Nephron (organoid): Measurements from ENCODE around the gene PACS1.
A peak's percentile ranks its signal among the peaks of the same experiment; 100 is the strongest.

Source experiments
- H3K27ac Mint-ChIP-seq, 3 experiments: 2 replicates each; pipeline ENCODE4 v1.8.0; 2020; ENCODE audit warnings: mixed read lengths in 3 of 3, mild to moderate bottlenecking in 2 of 3, moderate library complexity in 1 of 3
- H3K27me3 Mint-ChIP-seq: 2 replicates; pipeline ENCODE4 v1.8.0; 2021; ENCODE audit warnings: low read depth, mild to moderate bottlenecking, moderate library complexity, mixed read lengths
- H3K36me3 Mint-ChIP-seq: 2 replicates; pipeline ENCODE4 v1.8.0; 2020; ENCODE audit warnings: low read depth, mixed read lengths
- H3K4me1 Mint-ChIP-seq: 2 replicates; pipeline ENCODE4 v1.8.0; 2020; ENCODE audit warnings: mixed read lengths
- H3K4me3 Mint-ChIP-seq, 3 experiments: 2 replicates each; pipeline ENCODE4 v1.8.0; 2020; ENCODE audit warnings: mild to moderate bottlenecking in 3 of 3, mixed read lengths in 3 of 3, moderate library complexity in 2 of 3
- H3K9me3 Mint-ChIP-seq: 2 replicates; pipeline ENCODE4 v1.8.0; 2020; ENCODE audit warnings: mixed read lengths
- CTCF ChIP-seq, 3 experiments: fragments of 200-600 bp; sonication (generic); IDR thresholded peaks; one replicate each; pipeline ENCODE4 v1.5.0; 2021; ENCODE audit warnings: antibody characterized with exemption in 3 of 3; ENCODE audit not compliant: unreplicated experiment in 3 of 3

PACS1 gene

GRCh38 chr11:66052664-66052982 is 17.4 kb upstream of the PACS1 start:
- H3K27ac Mint-ChIP-seq = peak overlapping the region; percentile 63 to 99 (median 95)
- TF ChIP-seq CTCF (IDR thresholded peaks at IDR 0.05; ENCODE audit: unreplicated experiment in 3 of 3) = no peak
- H3K9me3 Mint-ChIP-seq = no peaks in the 10 kb centered on the region

GRCh38 chr11:66055021-66055420 is 15.1 kb upstream of the PACS1 start:
- H3K9me3 Mint-ChIP-seq = no peaks in the 10 kb centered on the region
- H3K27me3 Mint-ChIP-seq = no peaks in the 10 kb centered on the region

More at GRCh38 chr11:66052664-66052982, 17.4 kb upstream of the PACS1 start:
- Mint-ChIP-seq H3K4me3 (peak overlapping the region; percentile 99 to 100 (median 100)), H3K36me3 (peaks cover 37% of the 10 kb centered on the region), H3K27me3 (no peaks in the 10 kb centered on the region), H3K4me1 (peaks cover 38% of the 10 kb centered on the region)

GRCh38 chr11:66056501-66056900 is 13.6 kb upstream of the PACS1 start:
- TF ChIP-seq CTCF (IDR thresholded peaks at IDR 0.05; ENCODE audit: unreplicated experiment in 3 of 3) = no peak
- H3K27me3 Mint-ChIP-seq = no peaks in the 10 kb centered on the region
- H3K27ac Mint-ChIP-seq = no peak overlapping the region
- H3K4me1 Mint-ChIP-seq = peaks cover 20% of the 10 kb centered on the region
- peak overlapping the region in 1 of 3 experiments; percentile 36 for H3K4me3 Mint-ChIP-seq
- H3K9me3 Mint-ChIP-seq = no peaks in the 10 kb centered on the region
- peaks cover 72% of the 10 kb centered on the region for H3K36me3 Mint-ChIP-seq

More at GRCh38 chr11:66055021-66055420, 15.1 kb upstream of the PACS1 start:
- peaks cover 58% of the 10 kb centered on the region for H3K36me3 Mint-ChIP-seq
- peak overlapping the region; percentile 76 to 86 (median 86) for H3K4me3 Mint-ChIP-seq
- H3K27ac Mint-ChIP-seq = no peak overlapping the region
- TF ChIP-seq CTCF (IDR thresholded peaks at IDR 0.05; ENCODE audit: unreplicated experiment in 3 of 3) = no peak
- H3K4me1 Mint-ChIP-seq = peaks cover 31% of the 10 kb centered on the region

- no peak overlapping the region for H3K4me3 Mint-ChIP-seq
- H3K9me3 Mint-ChIP-seq = no peaks in the 10 kb centered on the region
- TF ChIP-seq CTCF (IDR thresholded peaks at IDR 0.05; ENCODE audit: unreplicated experiment in 3 of 3) = no peak
- peaks cover 86% of the 10 kb centered on the region for H3K36me3 Mint-ChIP-seq
- H3K27ac Mint-ChIP-seq = no peak overlapping the region
- H3K27me3 Mint-ChIP-seq = no peaks in the 10 kb centered on the region
- no peaks in the 10 kb centered on the region for H3K4me1 Mint-ChIP-seq
Observed at GRCh38 chr11:66059966-66060680, 9.9 kb upstream of the PACS1 start.

GRCh38 chr11:66061268-66061667 is 8.8 kb upstream of the PACS1 start:
- Mint-ChIP-seq H3K4me1 (no peaks in the 10 kb centered on the region), H3K27ac (no peak overlapping the region), H3K9me3 (no peaks in the 10 kb centered on the region), H3K4me3 (no peak overlapping the region), H3K36me3 (peaks cover 86% of the 10 kb centered on the region), H3K27me3 (no peaks in the 10 kb centered on the region)
- no peak for TF ChIP-seq CTCF (IDR thresholded peaks at IDR 0.05; ENCODE audit: unreplicated experiment in 3 of 3)

GRCh38 chr11:66062408-66062807 is 7.7 kb upstream of the PACS1 start:
- Mint-ChIP-seq H3K27ac (no peak overlapping the region), H3K27me3 (no peaks in the 10 kb centered on the region), H3K4me1 (no peaks in the 10 kb centered on the region), H3K4me3 (no peak overlapping the region), H3K9me3 (no peaks in the 10 kb centered on the region), H3K36me3 (peaks cover 86% of the 10 kb centered on the region)
- no peak for TF ChIP-seq CTCF (IDR thresholded peaks at IDR 0.05; ENCODE audit: unreplicated experiment in 3 of 3)
